Activated CD4-positive, CD25-positive, alpha-beta regulatory T cell treated with anti-CD3 and anti-CD28 coated beads, Interleukin-2, amount 50 U/mL, for 16 hours (primary cell): ENCODE results near the gene NR1D1.

Experiments
- DNase-seq: peaks from one replicate; pipeline ENCODE4 v3.0.0-alpha.2; 2020; ENCODE audit warnings: low read depth, low spot score

Gene NR1D1

GRCh38 chr17:40097087-40097486 lies 3.3 kb downstream of the NR1D1 start:
- DNase-seq: no peak

- peak; percentile 79 for DNase-seq
These were observed 4.2 kb downstream of the NR1D1 start for GRCh38 chr17:40095944-40096791.

GRCh38 chr17:40095351-40095943 lies 4.9 kb downstream of the NR1D1 start:
- no peak for DNase-seq

GRCh38 chr17:40094874-40095273 lies 5.5 kb downstream of the NR1D1 start:
- DNase-seq: no peak

GRCh38 chr17:40093580-40094201 lies 6.7 kb downstream of the NR1D1 start:
- DNase-seq: no peak

- DNase-seq: no peak
These were observed 7.3 kb downstream of the NR1D1 start for GRCh38 chr17:40093005-40093579.

GRCh38 chr17:40092581-40092980 lies 7.8 kb downstream of the NR1D1 start:
- no peak for DNase-seq

GRCh38 chr17:40091691-40092397 lies 8.5 kb downstream of the NR1D1 start:
- DNase-seq: no peak

- no peak for DNase-seq
These were observed 9.9 kb downstream of the NR1D1 start for GRCh38 chr17:40090237-40091119.

GRCh38 chr17:40089077-40089895 lies 11.1 kb downstream of the NR1D1 start:
- no peak for DNase-seq

- DNase-seq: no peak
These were observed 12.3 kb downstream of the NR1D1 start for GRCh38 chr17:40087903-40088718.

GRCh38 chr17:40087049-40087794 lies 13.2 kb downstream of the NR1D1 start:
- DNase-seq: no peak

GRCh38 chr17:40086150-40087044 lies 14.0 kb downstream of the NR1D1 start:
- DNase-seq: no peak

- DNase-seq: no peak
These were observed 15.9 kb downstream of the NR1D1 start for GRCh38 chr17:40084477-40084876.

GRCh38 chr17:40079545-40079944 lies 20.8 kb downstream of the NR1D1 start:
- DNase-seq: no peak

- DNase-seq: no peak
These were observed 23.8 kb downstream of the NR1D1 start for GRCh38 chr17:40076591-40076990.

GRCh38 chr17:40075942-40076498 lies 24.4 kb downstream of the NR1D1 start:
- DNase-seq: no peak
